Measurements from ENCODE around the gene ADRM1. TPM values are rescaled to one million over a fixed set of nuclear protein-coding genes. Genes with fewer than 3 reads are reported as not detected.
A peak's percentile ranks its signal among the peaks of the same experiment; 100 is the strongest.

ADRM1 gene
- polyA plus RNA-seq, 2 of the 4 experiments (the other 2 are of a cell fraction), result 87.9 to 130 TPM

- POLR2A ChIA-PET, result no interaction called here
- CTCF ChIA-PET, result interaction anchor here (1.6 to 4.9 kb wide), 3 partner anchors 11 to 65 kb away, joined by 6 to 29 read pairs (median 23); no protein-coding TSS in a partner anchor
- FAIRE-seq, result no peak
These were observed 14.4 kb downstream of the ADRM1 start for GRCh38 chr20:62317167-62317655.

GRCh38 chr20:62318400-62319345 is 15.9 kb downstream of the ADRM1 start:
- peak in 1 of 2 experiments; percentile 58 for DNase-seq (ENCODE audit: low read depth in 1 of 2, low spot score in 1 of 2)
- H3K9me3 ChIP-seq, result peaks cover 33% of the 10 kb centered on the region
- ATAC-seq, result peak; percentile 14 to 29; a peak in 5 of 6 replicates
- H3K4me1 ChIP-seq, result peaks cover 11% of the 10 kb centered on the region; the same call in 2 of the 3 replicates
- CTCF ChIA-PET, result interaction anchor here (1.7 to 4.9 kb wide), 3 partner anchors 12 to 64 kb away, joined by 5 to 29 read pairs (median 23); no protein-coding TSS in a partner anchor
- FAIRE-seq, result no peak
- H3K27ac ChIP-seq, result peak overlapping the region in 1 of 2 experiments; percentile 70; a peak in 2 of 6 replicates
- TF ChIP-seq POLR2AphosphoS2 (conservative IDR thresholded peaks at IDR 0.05; ENCODE audit: low read length) (peak; percentile 49; the same call in 1 of the 2 replicates), RARB (CRISPR knock-in tag; IDR thresholded peaks at IDR 0.05) (no peak)
- no peak overlapping the region for H3K4me2 ChIP-seq
- WGBS (ENCODE audit: missing lambda C conversion rate), result 87% methylated on average over 29 of the region's 36 CpGs
- POLR2A ChIA-PET, result interaction anchor here (1.2 to 1.5 kb wide), 2 partner anchors 31 to 45 kb away, joined by 3 to 8 read pairs; no protein-coding TSS in a partner anchor
- H3K4me3 ChIP-seq, result no peak overlapping the region

More at GRCh38 chr20:62317167-62317655, 14.4 kb downstream of the ADRM1 start:
- peak overlapping the region in 1 of 2 experiments; percentile 70; a peak in 3 of 6 replicates for H3K27ac ChIP-seq
- peaks cover 10% of the 10 kb centered on the region; the same call in 2 of the 3 replicates for H3K4me1 ChIP-seq
- H3K4me2 ChIP-seq, result no peak overlapping the region
- peaks cover 33% of the 10 kb centered on the region for H3K9me3 ChIP-seq
- peak overlapping the region; percentile 26; the same call in 2 of the 3 replicates for H3K4me3 ChIP-seq
- TF ChIP-seq USF2 (IDR thresholded peaks at IDR 0.05) (no peak), RFX5 (IDR thresholded peaks at IDR 0.05) (no peak), CHD4 (IDR thresholded peaks at IDR 0.05; ENCODE audit: borderline replicate concordance) (no peak), HDAC2 (IDR thresholded peaks at IDR 0.05) (no peak), RNF2 (IDR thresholded peaks at IDR 0.05; ENCODE audit: borderline replicate concordance, low read depth) (no peak)
- no peak for ATAC-seq
- no peak for DNase-seq (ENCODE audit: low read depth in 1 of 2, low spot score in 1 of 2)
- WGBS (ENCODE audit: missing lambda C conversion rate), result 92% methylated on average over 4 of the region's 18 CpGs

- ChIA-PET CTCF (interaction anchor here (1.5 to 4.9 kb wide), 3 partner anchors 11 to 63 kb away, joined by 4 to 29 read pairs (median 5); no protein-coding TSS in a partner anchor), POLR2A (interaction anchor here (1.5 kb wide), 1 partner anchor 31 kb away, joined by 8 read pairs; no protein-coding TSS in a partner anchor)
- Histone ChIP-seq H3K27ac (no peak overlapping the region), H3K9me3 (peaks cover 33% of the 10 kb centered on the region), H3K4me1 (peaks cover 11% of the 10 kb centered on the region; the same call in 2 of the 3 replicates), H3K4me3 (no peak overlapping the region), H3K4me2 (no peak overlapping the region)
- no peak for DNase-seq (ENCODE audit: low read depth in 1 of 2, low spot score in 1 of 2)
- 91% methylated on average over 26 of the region's 29 CpGs for WGBS (ENCODE audit: missing lambda C conversion rate)
- no peak for ATAC-seq
- FAIRE-seq, result no peak
- TF ChIP-seq POLR2AphosphoS2 (conservative IDR thresholded peaks at IDR 0.05; ENCODE audit: low read length), result peak; percentile 15; the same call in 1 of the 2 replicates
- 0 out of 5 replicates have a peak, but pooled peaks of 1 of the 2 experiments have one; percentile 24 for TF ChIP-seq JUN (IDR thresholded peaks at IDR 0.05)
- no peak for TF ChIP-seq JUNB (IDR thresholded peaks at IDR 0.05)
These were observed 16.6 kb downstream of the ADRM1 start for GRCh38 chr20:62319346-62319909.

GRCh38 chr20:62320581-62321354 is 18.0 kb downstream of the ADRM1 start:
- ATAC-seq, result peak; percentile 6 to 25; a peak in 4 of 6 replicates
- Histone ChIP-seq H3K27ac (peak overlapping the region in 1 of 2 experiments; percentile 57; a peak in 2 of 6 replicates), H3K4me3 (no peak overlapping the region), H3K4me2 (no peak overlapping the region), H3K9me3 (peaks cover 22% of the 10 kb centered on the region), H3K4me1 (peaks cover 11% of the 10 kb centered on the region; the same call in 2 of the 3 replicates)
- FAIRE-seq, result no peak
- TF ChIP-seq POLR2AphosphoS2 (conservative IDR thresholded peaks at IDR 0.05; ENCODE audit: low read length) (no peak), CEBPB (IDR thresholded peaks at IDR 0.05) (no peak), FOSB (CRISPR knock-in tag; IDR thresholded peaks at IDR 0.05) (no peak), RNF2 (IDR thresholded peaks at IDR 0.05; ENCODE audit: borderline replicate concordance, low read depth) (no peak), HOXA7 (CRISPR knock-in tag; IDR thresholded peaks at IDR 0.05) (no peak), PHF8 (IDR thresholded peaks at IDR 0.05; ENCODE audit: borderline replicate concordance, low read depth) (no peak), EP300 (IDR thresholded peaks at IDR 0.05) (no peak), CHD2 (IDR thresholded peaks at IDR 0.05; ENCODE audit: low read length, partially characterized antibody) (no peak), RFX5 (IDR thresholded peaks at IDR 0.05) (no peak), ELK1 (IDR thresholded peaks at IDR 0.05; ENCODE audit: low read depth, low read length) (no peak), CHD4 (IDR thresholded peaks at IDR 0.05; ENCODE audit: borderline replicate concordance) (no peak), RAD21 (conservative IDR thresholded peaks at IDR 0.05 in 1 of 2, IDR thresholded peaks at IDR 0.05 in 1 of 2) (no peak), KDM5A (IDR thresholded peaks at IDR 0.05) (no peak)
- peak; percentile 37 to 71 for DNase-seq (ENCODE audit: low read depth in 1 of 2, low spot score in 1 of 2)
- WGBS (ENCODE audit: missing lambda C conversion rate), result 93% methylated on average over 16 of the region's 22 CpGs
- POLR2A ChIA-PET, result interaction anchor here (0.5 to 1.1 kb wide), 2 partner anchors 10 to 48 kb away, joined by 3 read pairs; no protein-coding TSS in a partner anchor
- CTCF ChIA-PET, result interaction anchor here (0.8 to 1.6 kb wide), 7 partner anchors 9 to 62 kb away, joined by 3 to 6 read pairs (median 4); partner anchors contain the start of gene ADRM1
